H1 (cell line): ENCODE results near the gene RIT2. TPM values are rescaled to one million over a fixed set of nuclear protein-coding genes. Genes with fewer than 3 reads are reported as not detected.
A peak's percentile ranks its signal among the peaks of the same experiment; 100 is the strongest.

Experiments used
- CTCF ChIA-PET: fragments of 300-600 bp; sonication (Branson Sonifier 250); formaldehyde crosslinking; loops from one replicate; lab custom pipeline; 2021; ENCODE audit not compliant: partially characterized antibody; lab: Charles Lee
- POLR2A ChIA-PET: fragments of 300-600 bp; sonication (Branson Sonifier 250); formaldehyde crosslinking; loops from one replicate; lab custom pipeline; 2021; ENCODE audit warnings: inconsistent platforms; ENCODE audit not compliant: partially characterized antibody; lab: Charles Lee
- DNase-seq, 2 experiments: peaks; one replicate each; pipeline versions ENCODE4 v3.0.0 to v3.0.0-alpha.2; 2010 to 2022; ENCODE audit warnings: low spot score in 2 of 2, low read depth in 1 of 2, mixed read lengths in 1 of 2
- FAIRE-seq: peaks from 2 replicates; lab custom pipeline; 2011; peaks lifted over from hg19 to GRCh38; lab: Jason Lieb, UNC
- H2AFZ ChIP-seq: 2 replicates; pipeline ENCODE4 v1.8.1; 2012; ENCODE audit warnings: low read length, inconsistent platforms
- H2AK5ac ChIP-seq: 2 replicates; pipeline ENCODE4 v1.6.1; 2013; ENCODE audit warnings: low read depth, low read length
- H2BK120ac ChIP-seq: replicated peaks from 2 replicates; pipeline ENCODE3; 2013; ENCODE audit warnings: low read depth, low read length, inconsistent platforms
- H2BK12ac ChIP-seq: 2 replicates; pipeline ENCODE4 v1.6.1; 2013; ENCODE audit warnings: low read depth, low read length
- H2BK15ac ChIP-seq: 2 replicates; pipeline ENCODE4 v1.6.1; 2013; ENCODE audit warnings: low read length
- H2BK20ac ChIP-seq: 2 replicates; pipeline ENCODE4 v1.6.1; 2013; ENCODE audit warnings: low read length
- H2BK5ac ChIP-seq: 2 replicates; pipeline ENCODE4 v1.6.1; 2013; ENCODE audit warnings: low read depth, low read length
- H3K14ac ChIP-seq: 2 replicates; pipeline ENCODE4 v1.6.1; 2013; ENCODE audit warnings: inconsistent platforms; ENCODE audit not compliant: insufficient read length
- H3K18ac ChIP-seq: 2 replicates; pipeline ENCODE4 v1.6.1; 2013; ENCODE audit warnings: low read length; ENCODE audit errors: extremely low read depth
- H3K23ac ChIP-seq: 2 replicates; pipeline ENCODE4 v1.6.1; 2013; ENCODE audit warnings: inconsistent platforms; ENCODE audit not compliant: insufficient read length
- H3K23me2 ChIP-seq: 2 replicates; pipeline ENCODE4 v1.6.1; 2013; ENCODE audit warnings: low read depth, low read length
- H3K27ac ChIP-seq: 2 replicates; pipeline ENCODE4 v1.6.1; 2011; ENCODE audit warnings: low read depth, low read length, inconsistent platforms
- H3K27me3 ChIP-seq, 4 experiments: replicated peaks in 1 of 4; 1 replicate in 1 of 4; 2 replicates in 3 of 4; pipeline versions ENCODE4 v1.6.1 to v1.8.1; 2011 to 2013; ENCODE audit warnings: low read length in 3 of 4, mild to moderate bottlenecking in 3 of 4, inconsistent platforms in 2 of 4, mixed read lengths in 2 of 4, moderate library complexity in 1 of 4; ENCODE audit not compliant: control insufficient read depth in 3 of 4, insufficient read depth in 3 of 4; ENCODE audit errors: extremely low read depth in 1 of 4
- H3K36me3 ChIP-seq, 4 experiments: 2 replicates each; pipeline versions ENCODE4 v1.6.1 to v1.8.1; 2011 to 2013; ENCODE audit warnings: mild to moderate bottlenecking in 4 of 4, low read length in 3 of 4, moderate library complexity in 2 of 4, control low read depth in 1 of 4, inconsistent platforms in 1 of 4; ENCODE audit not compliant: insufficient read depth in 4 of 4, control insufficient read depth in 2 of 4
- H3K4ac ChIP-seq: replicated peaks from 2 replicates; pipeline ENCODE3; 2013; ENCODE audit warnings: low read length, low read depth, mixed read lengths, inconsistent platforms; ENCODE audit not compliant: insufficient read length
- H3K4me1 ChIP-seq, 4 experiments: replicated peaks in 1 of 4; 1 replicate in 1 of 4; 2 replicates in 3 of 4; pipeline versions ENCODE4 v1.6.1 to v1.8.1; 2011 to 2013; ENCODE audit warnings: low read length in 3 of 4, inconsistent platforms in 2 of 4, mixed read lengths in 1 of 4; ENCODE audit not compliant: insufficient read depth in 4 of 4, control insufficient read depth in 3 of 4
- H3K4me2 ChIP-seq, 2 experiments: 2 replicates each; pipeline versions ENCODE4 v1.6.1 to v1.8.1; 2011 to 2013; ENCODE audit warnings: low read depth in 2 of 2, low read length in 2 of 2, control low read depth in 1 of 2, inconsistent platforms in 1 of 2, mild to moderate bottlenecking in 1 of 2; ENCODE audit not compliant: insufficient read depth in 1 of 2
- H3K4me3 ChIP-seq, 4 experiments: fragments of 200-600, 300-600 bp in 1 of 4; sonication (generic), shearing (Covaris generic), sonication (Bioruptor Twin) in 1 of 4; 2 replicates each; pipeline versions ENCODE4 v1.5.1 to v1.8.1; 2011 to 2016; ENCODE audit warnings: low read length in 4 of 4, low read depth in 3 of 4, control low read depth in 2 of 4, inconsistent platforms in 2 of 4, mild to moderate bottlenecking in 2 of 4, mixed read lengths in 1 of 4, moderate library complexity in 1 of 4; ENCODE audit not compliant: insufficient read depth in 2 of 4; ENCODE audit errors: extremely low read depth in 1 of 4
- H3K56ac ChIP-seq: replicated peaks from 2 replicates; pipeline ENCODE3; 2013; ENCODE audit warnings: low read depth, mild to moderate bottlenecking, mixed read lengths, low read length, inconsistent platforms; ENCODE audit not compliant: insufficient read length
- H3K79me1 ChIP-seq: 2 replicates; pipeline ENCODE4 v1.6.1; 2013; ENCODE audit warnings: low read depth, low read length, control low read depth
- H3K79me2 ChIP-seq, 2 experiments: 2 replicates each; pipeline versions ENCODE4 v1.6.1 to v1.8.1; 2012 to 2013; ENCODE audit warnings: low read length in 2 of 2, mild to moderate bottlenecking in 2 of 2, inconsistent platforms in 1 of 2; ENCODE audit not compliant: insufficient read depth in 2 of 2, control insufficient read depth in 1 of 2
- H3K9ac ChIP-seq, 4 experiments: replicated peaks in 1 of 4; 1 replicate in 1 of 4; 2 replicates in 3 of 4; pipeline versions ENCODE4 v1.6.1 to v1.8.1; 2011 to 2013; ENCODE audit warnings: low read depth in 3 of 4, low read length in 3 of 4, control low read depth in 2 of 4, mild to moderate bottlenecking in 2 of 4, moderate library complexity in 2 of 4, inconsistent platforms in 1 of 4; ENCODE audit errors: extremely low read depth in 1 of 4
- H3K9me3 ChIP-seq, 2 experiments: 2 replicates each; pipeline versions ENCODE4 v1.6.1 to v1.8.1; 2012 to 2013; ENCODE audit warnings: mild to moderate bottlenecking in 2 of 2, moderate library complexity in 2 of 2, control low read depth in 1 of 2, inconsistent platforms in 1 of 2, low read depth in 1 of 2, low read length in 1 of 2, mixed read lengths in 1 of 2; ENCODE audit not compliant: insufficient read depth in 2 of 2
- H4K20me1 ChIP-seq, 2 experiments: replicated peaks in 1 of 2; 2 replicates each; pipeline versions ENCODE3 to v1.8.1; 2011 to 2013; ENCODE audit warnings: inconsistent platforms in 2 of 2, low read length in 2 of 2, mild to moderate bottlenecking in 1 of 2; ENCODE audit not compliant: insufficient read depth in 2 of 2, control insufficient read depth in 1 of 2
- H4K5ac ChIP-seq: 2 replicates; pipeline ENCODE4 v1.6.1; 2013; ENCODE audit warnings: low read length, low read depth, mixed read lengths, inconsistent platforms; ENCODE audit not compliant: insufficient read length
- H4K8ac ChIP-seq: 2 replicates; pipeline ENCODE4 v1.8.0; 2013; ENCODE audit warnings: mild to moderate bottlenecking, moderate library complexity, low read length, inconsistent platforms; ENCODE audit not compliant: insufficient read depth; ENCODE audit errors: extremely low read depth
- H4K91ac ChIP-seq: replicated peaks from 2 replicates; pipeline ENCODE3; 2013; ENCODE audit warnings: low read length, mixed read lengths, inconsistent platforms; ENCODE audit not compliant: insufficient read length
- CBX5 ChIP-seq: fragments of 300-800, 300-1000 bp; sonication (generic); IDR thresholded peaks from 2 replicates; pipeline ENCODE4 v1.7.1; 2016; ENCODE audit warnings: antibody characterized with exemption, low read length, low read depth
- RAD21 ChIP-seq, 2 experiments: IDR thresholded peaks in 1 of 2; conservative IDR thresholded peaks in 1 of 2; 2 replicates each; pipeline ENCODE4 v1.6.1; 2011; ENCODE audit warnings: low read depth in 2 of 2, low read length in 2 of 2, improper control_type of control experiment in 1 of 2, inconsistent platforms in 1 of 2, mild to moderate bottlenecking in 1 of 2, moderate library complexity in 1 of 2
- RBBP5 ChIP-seq: IDR thresholded peaks from 2 replicates; pipeline ENCODE4 v1.7.1; 2012; ENCODE audit warnings: low read depth, mild to moderate bottlenecking, inconsistent platforms, low read length, moderate library complexity, borderline replicate concordance
- SP2 ChIP-seq: IDR thresholded peaks from 2 replicates; pipeline ENCODE4 v1.6.1; 2012; ENCODE audit warnings: mild to moderate bottlenecking, low read length, inconsistent platforms
- TCF12 ChIP-seq: IDR thresholded peaks from 2 replicates; pipeline ENCODE4 v1.6.1; 2011; ENCODE audit warnings: low read depth, mild to moderate bottlenecking, low read length
- USF2 ChIP-seq: IDR thresholded peaks from 2 replicates; pipeline ENCODE4 v1.6.1; 2011; ENCODE audit warnings: low read length, improper control_type of control experiment
- ZNF274 ChIP-seq: IDR thresholded peaks from 2 replicates; pipeline ENCODE4 v1.7.0; 2012; ENCODE audit warnings: low read length, borderline replicate concordance; ENCODE audit errors: extremely low read depth
- WGBS, 2 experiments: shearing (Covaris generic) in 1 of 2; methylation state at CpG; one replicate each; pipeline versions ENCODE4 v1.1.6 to v1.1.7; 2013 to 2015; ENCODE audit warnings: low lambda C conversion rate in 2 of 2, mixed read lengths in 2 of 2, inconsistent platforms in 1 of 2, low coverage in 1 of 2, missing lambda C conversion rate in 1 of 2; ENCODE audit not compliant: insufficient replicate concordance in 2 of 2, insufficient coverage in 1 of 2, insufficient read length in 1 of 2; ENCODE audit errors: extremely low coverage in 1 of 2, missing lambda C conversion rate in 1 of 2; 5-methylcytosine and 5-hydroxymethylcytosine counted together
- polyA plus RNA-seq, 7 experiments: library from polyadenylated mRNA; depleted of rRNA in 3 of 7; stranded (reverse) in 5 of 7; unstranded in 2 of 7; fragments of >200 nt in 5 of 7; fragments of 200-250 nt in 2 of 7; gene quantifications; 1 replicate in 5 of 7; 2 replicates in 1 of 7; 4 replicates in 1 of 7; pipeline versions ENCODE4 v1.2.1 to v1.2.3, GENCODE V29; 2011 to 2013; ENCODE audit warnings: missing spikeins in 2 of 7, mixed read lengths in 2 of 7
- total RNA-seq: library from RNA; stranded (reverse); fragmentation: NEBNext Ultra II Directional; extraction: Animal tissue kit (Norgen Biotek cat#: 25700); gene quantifications from 2 replicates; pipeline ENCODE4 v1.2.1, GENCODE V29; 2021
- TF ChIP-seq, protein P1 (sequence below): IDR thresholded peaks from 2 replicates; pipeline ENCODE4 v1.6.1; 2011; ENCODE audit warnings: low read depth, mild to moderate bottlenecking, low read length; ENCODE audit not compliant: insufficient read depth
- TF ChIP-seq, protein P2 (sequence below): IDR thresholded peaks from 2 replicates; pipeline ENCODE4 v1.6.1; 2012; ENCODE audit warnings: inconsistent platforms

The RIT2 gene
- total and polyA plus RNA-seq, 2 of the 8 experiments (the other 6 are each of a cell fraction or from before 2014, with no cell fraction given) = 0.67 to 3.2 TPM

- Histone ChIP-seq H3K79me1 (no peaks in the 10 kb centered on the region), H3K23ac (no peak overlapping the region), H3K27ac (no peak overlapping the region), H2BK5ac (no peak overlapping the region), H3K4ac (no peak overlapping the region), H3K18ac (no peak overlapping the region), H3K36me3 (no peaks in the 10 kb centered on the region), H3K9me3 (no peaks in the 10 kb centered on the region), H3K14ac (no peak overlapping the region), H2AK5ac (no peak overlapping the region), H3K27me3 (no peaks in the 10 kb centered on the region), H3K9ac (no peak overlapping the region), H3K4me3 (no peak overlapping the region), H3K79me2 (no peaks in the 10 kb centered on the region), H4K5ac (no peak overlapping the region), H3K23me2 (no peaks in the 10 kb centered on the region; the same call in 1 of the 2 replicates), H2BK120ac (no peak overlapping the region), H2BK20ac (no peak overlapping the region), H2BK12ac (no peak overlapping the region), H3K56ac (no peak overlapping the region), H4K8ac (no peak overlapping the region), H3K4me1 (no peaks in the 10 kb centered on the region), H4K20me1 (no peaks in the 10 kb centered on the region), H2BK15ac (no peak overlapping the region), H3K4me2 (no peak overlapping the region), H4K91ac (no peak overlapping the region), H2AFZ (0 out of 2 replicates have a peak overlapping the region, but pooled peaks have one; percentile 82)
- POLR2A ChIA-PET = no interaction called here
- TF ChIP-seq, protein P1, sequence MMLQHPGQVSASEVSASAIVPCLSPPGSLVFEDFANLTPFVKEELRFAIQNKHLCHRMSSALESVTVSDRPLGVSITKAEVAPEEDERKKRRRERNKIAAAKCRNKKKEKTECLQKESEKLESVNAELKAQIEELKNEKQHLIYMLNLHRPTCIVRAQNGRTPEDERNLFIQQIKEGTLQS = no peak
- TF ChIP-seq ZNF274 (no peak), RAD21 (IDR thresholded peaks at IDR 0.05 in 1 of 2, conservative IDR thresholded peaks at IDR 0.05 in 1 of 2; ENCODE audit: low read depth in 2 of 2, low read length in 2 of 2) (no peak), CBX5 (no peak), RBBP5 (no peak), TCF12 (no peak), SP2 (no peak), USF2 (no peak)
- TF ChIP-seq, protein P2, sequence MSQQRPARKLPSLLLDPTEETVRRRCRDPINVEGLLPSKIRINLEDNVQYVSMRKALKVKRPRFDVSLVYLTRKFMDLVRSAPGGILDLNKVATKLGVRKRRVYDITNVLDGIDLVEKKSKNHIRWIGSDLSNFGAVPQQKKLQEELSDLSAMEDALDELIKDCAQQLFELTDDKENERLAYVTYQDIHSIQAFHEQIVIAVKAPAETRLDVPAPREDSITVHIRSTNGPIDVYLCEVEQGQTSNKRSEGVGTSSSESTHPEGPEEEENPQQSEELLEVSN = no peak
- no peak for FAIRE-seq
- CTCF ChIA-PET = no interaction called here
- WGBS, 2 experiments = 46% methylated on average over 2 of the region's 2 CpGs; no CpG with 5 or more reads in 1 of the 2 experiments
- no peak for DNase-seq
These were observed 69.2 kb downstream of the RIT2 start for GRCh38 chr18:43046322-43046721.
